ENCODE measurements around the gene GIMAP1. TPM values are rescaled to one million over a fixed set of nuclear protein-coding genes. Genes with fewer than 3 reads are reported as not detected.

GIMAP1 gene
- total RNA-seq, 2 donors from 2014 or later: 0.94 to 1.6 TPM

DNA sequence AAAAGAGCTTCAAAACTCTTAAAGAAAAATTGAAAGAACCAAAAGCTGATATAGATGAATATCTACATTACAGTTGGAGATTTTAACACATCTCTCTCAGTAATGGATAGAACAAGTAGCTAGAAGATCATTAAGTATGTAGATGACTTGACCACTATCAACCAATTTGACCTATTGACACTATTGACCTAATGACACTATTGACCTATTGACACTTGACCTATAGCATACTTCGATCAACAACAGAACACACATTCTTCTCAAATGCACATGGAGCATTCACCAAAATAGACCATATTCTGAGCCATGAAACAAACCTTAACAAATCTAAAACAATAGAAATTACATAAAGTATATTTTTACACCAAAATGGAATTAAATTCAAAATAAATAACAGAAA lies 43.1 kb downstream of the GIMAP1 start:
- Histone ChIP-seq H3K9me3 (no peaks in the 10 kb centered on the region), H3K4me3 (no peak overlapping the region), H3K27ac (no peak overlapping the region), H3K9ac (ENCODE audit: low read depth in 2 of 2, low read length in 2 of 2) (no peak overlapping the region), H3K36me3 (no peaks in the 10 kb centered on the region), H3K27me3 (no peaks in the 10 kb centered on the region), H3K4me1 (no peaks in the 10 kb centered on the region)
- no peak for DNase-seq
- intact Hi-C loops (cut with DNase I): loop anchor here (5.0 kb wide), 1 partner anchor 312 kb away; no protein-coding TSS in a partner anchor
- TF ChIP-seq, protein P1, sequence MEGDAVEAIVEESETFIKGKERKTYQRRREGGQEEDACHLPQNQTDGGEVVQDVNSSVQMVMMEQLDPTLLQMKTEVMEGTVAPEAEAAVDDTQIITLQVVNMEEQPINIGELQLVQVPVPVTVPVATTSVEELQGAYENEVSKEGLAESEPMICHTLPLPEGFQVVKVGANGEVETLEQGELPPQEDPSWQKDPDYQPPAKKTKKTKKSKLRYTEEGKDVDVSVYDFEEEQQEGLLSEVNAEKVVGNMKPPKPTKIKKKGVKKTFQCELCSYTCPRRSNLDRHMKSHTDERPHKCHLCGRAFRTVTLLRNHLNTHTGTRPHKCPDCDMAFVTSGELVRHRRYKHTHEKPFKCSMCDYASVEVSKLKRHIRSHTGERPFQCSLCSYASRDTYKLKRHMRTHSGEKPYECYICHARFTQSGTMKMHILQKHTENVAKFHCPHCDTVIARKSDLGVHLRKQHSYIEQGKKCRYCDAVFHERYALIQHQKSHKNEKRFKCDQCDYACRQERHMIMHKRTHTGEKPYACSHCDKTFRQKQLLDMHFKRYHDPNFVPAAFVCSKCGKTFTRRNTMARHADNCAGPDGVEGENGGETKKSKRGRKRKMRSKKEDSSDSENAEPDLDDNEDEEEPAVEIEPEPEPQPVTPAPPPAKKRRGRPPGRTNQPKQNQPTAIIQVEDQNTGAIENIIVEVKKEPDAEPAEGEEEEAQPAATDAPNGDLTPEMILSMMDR (IDR thresholded peaks at IDR 0.05): no peak

DNA sequence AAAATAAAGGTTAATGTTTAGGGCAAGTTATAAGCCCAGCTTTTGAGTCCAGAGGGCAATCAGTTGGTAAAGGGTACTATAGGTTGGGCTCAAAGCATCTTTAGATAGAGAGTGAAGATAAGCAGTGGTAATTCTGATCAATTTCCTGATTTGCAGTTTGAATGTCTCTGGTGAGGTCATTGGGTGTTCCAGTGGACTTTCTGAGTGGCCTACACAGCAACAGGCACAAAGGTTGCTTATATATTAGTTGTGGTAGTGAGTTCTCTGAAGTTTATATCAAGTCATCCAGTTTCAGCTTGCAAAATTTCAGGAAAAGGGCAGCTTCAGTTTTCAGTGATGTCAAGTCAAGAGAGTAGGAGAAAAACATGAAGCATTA lies 49.9 kb downstream of the GIMAP1 start:
- Histone ChIP-seq H3K4me1 (no peaks in the 10 kb centered on the region), H3K27me3 (no peaks in the 10 kb centered on the region), H3K9ac (ENCODE audit: low read depth in 2 of 2, low read length in 2 of 2) (no peak overlapping the region), H3K27ac (no peak overlapping the region), H3K36me3 (no peaks in the 10 kb centered on the region), H3K9me3 (no peaks in the 10 kb centered on the region), H3K4me3 (no peak overlapping the region)
- TF ChIP-seq, protein P1 (IDR thresholded peaks at IDR 0.05): no peak
- no peak for DNase-seq
- intact Hi-C loops (cut with DNase I): no loop called here

DNA sequence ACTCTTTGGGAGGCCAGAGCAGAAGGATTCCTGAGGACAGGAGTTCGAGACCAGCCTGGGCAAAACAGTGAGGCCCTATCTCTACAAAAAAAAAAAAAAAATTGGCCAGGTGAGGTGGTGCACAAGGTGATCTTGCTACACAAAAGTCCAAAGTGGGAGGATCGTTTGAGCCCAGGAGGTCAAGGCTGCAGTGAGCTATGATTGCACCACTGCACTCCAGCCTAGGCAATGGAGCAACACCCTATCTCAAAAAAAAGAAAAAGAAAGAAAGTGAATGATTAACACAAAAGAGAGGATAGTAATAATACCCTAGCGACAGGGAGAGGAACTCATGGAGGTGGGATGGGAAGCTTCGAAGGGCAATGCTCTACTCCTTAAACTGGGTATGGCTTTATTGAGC lies 53.4 kb downstream of the GIMAP1 start:
- H3K4me1 ChIP-seq: no peaks in the 10 kb centered on the region
- no peak overlapping the region for H3K9ac ChIP-seq (ENCODE audit: low read depth in 2 of 2, low read length in 2 of 2)
- no peak overlapping the region for H3K27ac ChIP-seq
- no peaks in the 10 kb centered on the region for H3K36me3 ChIP-seq
- H3K4me3 ChIP-seq: no peak overlapping the region
- no peak for DNase-seq
- intact Hi-C loops (cut with DNase I): no loop called here
- H3K9me3 ChIP-seq: no peaks in the 10 kb centered on the region
- TF ChIP-seq, protein P1 (IDR thresholded peaks at IDR 0.05): no peak
- no peaks in the 10 kb centered on the region for H3K27me3 ChIP-seq

Other genes with a start within 250 kb of the GIMAP1 start
- 1 to 10 TPM; 4.8 to 5.6 TPM for gene GIMAP7, start 201.7 kb upstream of the GIMAP1 start, total RNA-seq
- gene GIMAP4, start 149.2 kb upstream of the GIMAP1 start, total RNA-seq: 10 to 100 TPM in 1 of 2 donors, 1 to 10 TPM in 1; 6.6 to 12.7 TPM
- gene GIMAP6, start 84.2 kb upstream of the GIMAP1 start, total RNA-seq: 1 to 10 TPM; 4.8 to 7.1 TPM
- gene GIMAP2, start 30.9 kb upstream of the GIMAP1 start, total RNA-seq: 1 to 10 TPM; 6.5 to 6.9 TPM
- 1 to 10 TPM; 2.5 to 5.2 TPM for gene GIMAP5, start 20.8 kb downstream of the GIMAP1 start, total RNA-seq
- gene TMEM176B, start 83.8 kb downstream of the GIMAP1 start, total RNA-seq: 100 to 1,000 TPM; 154 to 256 TPM
- gene TMEM176A, start 84.2 kb downstream of the GIMAP1 start, total RNA-seq: 100 to 1,000 TPM; 130 to 170 TPM
- gene AOC1, start 135.9 kb downstream of the GIMAP1 start, total RNA-seq: 100 to 1,000 TPM; 308 to 353 TPM

All from colonic mucosa (tissue), 4 donors.